OCI-LY3 (cell line): ENCODE data around the gene MAP3K4.

Experiments used
- EZH2phosphoT487 ChIP-seq: fragments of 200-600 bp; shearing (Covaris generic); IDR thresholded peaks from 2 replicates; pipeline ENCODE4 v1.6.1; 2018; ENCODE audit warnings: antibody characterized with exemption, mixed run types, low read depth
- TF ChIP-seq, protein P1 (sequence below): fragments of 200-600, 300-600 bp; sonication (generic); IDR thresholded peaks from 2 replicates; pipeline ENCODE4 v1.5.1; 2014; ENCODE audit warnings: antibody characterized with exemption, low read length, low read depth

DNA sequence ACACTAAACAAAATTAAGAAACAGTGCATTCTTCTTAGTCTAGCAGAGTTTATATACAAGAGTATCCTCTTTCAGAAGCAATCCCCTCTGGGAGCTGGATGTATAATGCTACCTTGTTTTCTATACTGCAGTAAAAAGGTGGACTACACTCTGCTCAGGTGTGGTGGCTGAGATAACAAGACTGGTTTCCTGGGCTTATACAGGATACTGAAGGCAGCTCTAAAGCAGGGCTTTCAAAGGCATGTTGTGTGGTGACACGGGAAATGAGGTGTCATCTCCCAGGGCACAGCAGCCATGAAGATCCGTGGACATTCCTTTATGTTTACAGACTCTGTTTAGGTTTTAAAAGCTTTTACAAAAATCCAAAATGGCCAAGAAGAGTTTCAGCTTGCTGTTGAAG lies 136.7 kb downstream of the MAP3K4 start:
- TF ChIP-seq, protein P1, sequence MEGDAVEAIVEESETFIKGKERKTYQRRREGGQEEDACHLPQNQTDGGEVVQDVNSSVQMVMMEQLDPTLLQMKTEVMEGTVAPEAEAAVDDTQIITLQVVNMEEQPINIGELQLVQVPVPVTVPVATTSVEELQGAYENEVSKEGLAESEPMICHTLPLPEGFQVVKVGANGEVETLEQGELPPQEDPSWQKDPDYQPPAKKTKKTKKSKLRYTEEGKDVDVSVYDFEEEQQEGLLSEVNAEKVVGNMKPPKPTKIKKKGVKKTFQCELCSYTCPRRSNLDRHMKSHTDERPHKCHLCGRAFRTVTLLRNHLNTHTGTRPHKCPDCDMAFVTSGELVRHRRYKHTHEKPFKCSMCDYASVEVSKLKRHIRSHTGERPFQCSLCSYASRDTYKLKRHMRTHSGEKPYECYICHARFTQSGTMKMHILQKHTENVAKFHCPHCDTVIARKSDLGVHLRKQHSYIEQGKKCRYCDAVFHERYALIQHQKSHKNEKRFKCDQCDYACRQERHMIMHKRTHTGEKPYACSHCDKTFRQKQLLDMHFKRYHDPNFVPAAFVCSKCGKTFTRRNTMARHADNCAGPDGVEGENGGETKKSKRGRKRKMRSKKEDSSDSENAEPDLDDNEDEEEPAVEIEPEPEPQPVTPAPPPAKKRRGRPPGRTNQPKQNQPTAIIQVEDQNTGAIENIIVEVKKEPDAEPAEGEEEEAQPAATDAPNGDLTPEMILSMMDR, result no peak
- no peak for TF ChIP-seq EZH2phosphoT487
